ENCODE results near the gene LRRTM1.

- TF ChIP-seq CTCF (IDR thresholded peaks at IDR 0.05), result no peak
- no peak for TF ChIP-seq POLR2A (IDR thresholded peaks at IDR 0.05)
- no peak for TF ChIP-seq POLR2AphosphoS5 (IDR thresholded peaks at IDR 0.05)
Measured at GRCh38 chr2:80293039-80293438, 11.5 kb downstream of the LRRTM1 start.

Measured in transverse colon (tissue), 4 donors.